GM23338 (cell line): ENCODE data around the gene XRCC4. TPM values are rescaled to one million over a fixed set of nuclear protein-coding genes. Genes with fewer than 3 reads are reported as not detected.

ENCODE experiments used
- ATAC-seq: fragments of 200-7000 bp; cut with Tn5 transposase; 3 replicates; pipeline ENCODE4 v1.9.1; 2020
- DNase-seq: peaks from one replicate; pipeline ENCODE4 v3.0.0-alpha.2; 2015; ENCODE audit warnings: low spot score
- H2AFZ ChIP-seq: fragments of 200-600 bp; sonication (generic); 2 replicates; pipeline ENCODE4 v1.8.0; 2016; ENCODE audit warnings: antibody characterized with exemption, mild to moderate bottlenecking, moderate library complexity
- H3F3A ChIP-seq: fragments of 200-600 bp; sonication (generic); replicated peaks from 2 replicates; pipeline ENCODE4 v1.8.0; 2017; ENCODE audit warnings: antibody characterized with exemption, mixed run types, low read depth
- H3K27ac ChIP-seq: fragments of 200-600 bp; sonication (generic); 2 replicates; pipeline ENCODE4 v1.6.1; 2016; ENCODE audit warnings: low read depth
- H3K27me3 ChIP-seq: fragments of 200-600 bp; sonication (generic); 2 replicates; pipeline ENCODE4 v1.8.0; 2016; ENCODE audit warnings: mild to moderate bottlenecking, mixed run types, moderate library complexity; ENCODE audit not compliant: insufficient read depth
- H3K36me3 ChIP-seq: fragments of 200-600 bp; sonication (generic); 2 replicates; pipeline ENCODE4 v1.8.0; 2016; ENCODE audit warnings: mild to moderate bottlenecking; ENCODE audit not compliant: insufficient read depth
- H3K4me1 ChIP-seq: fragments of 200-600 bp; sonication (generic); 2 replicates; pipeline ENCODE4 v1.8.0; 2016; ENCODE audit warnings: mild to moderate bottlenecking, moderate library complexity; ENCODE audit not compliant: insufficient read depth
- H3K4me2 ChIP-seq: fragments of 200-600 bp; sonication (generic); 2 replicates; pipeline ENCODE4 v1.7.1; 2017; ENCODE audit warnings: mixed run types
- H3K4me3 ChIP-seq: fragments of 200-600 bp; sonication (generic); 2 replicates; pipeline ENCODE4 v1.6.1; 2016; ENCODE audit warnings: mixed run types
- H3K79me2 ChIP-seq: fragments of 200-600 bp; sonication (generic); replicated peaks from 2 replicates; pipeline ENCODE4 v1.8.0; 2017; ENCODE audit warnings: mild to moderate bottlenecking; ENCODE audit not compliant: insufficient read depth
- H3K9me2 ChIP-seq: fragments of 200-600 bp; sonication (generic); 2 replicates; pipeline ENCODE4 v1.8.0; 2017; ENCODE audit not compliant: insufficient read depth
- H4K20me1 ChIP-seq: fragments of 200-600 bp; sonication (generic); replicated peaks from 2 replicates; pipeline ENCODE4 v1.8.0; 2017; ENCODE audit warnings: mild to moderate bottlenecking; ENCODE audit not compliant: insufficient read depth
- H3K27ac Mint-ChIP-seq: 2 replicates; pipeline ENCODE4 v1.8.0; 2020; ENCODE audit warnings: inconsistent platforms, mild to moderate bottlenecking, moderate library complexity, mixed read lengths
- H3K27me3 Mint-ChIP-seq: 3 replicates; pipeline ENCODE4 v1.8.0; 2022; ENCODE audit warnings: low read depth, mild to moderate bottlenecking, moderate library complexity, mixed read lengths, inconsistent platforms; ENCODE audit not compliant: insufficient read depth, poor library complexity
- H3K36me3 Mint-ChIP-seq: 3 replicates; pipeline ENCODE4 v1.8.0; 2021; ENCODE audit warnings: low read depth, mild to moderate bottlenecking, inconsistent platforms, moderate library complexity, mixed read lengths
- H3K4me1 Mint-ChIP-seq: 3 replicates; pipeline ENCODE4 v1.8.0; 2020; ENCODE audit warnings: mild to moderate bottlenecking, inconsistent platforms, mixed read lengths
- H3K4me3 Mint-ChIP-seq: 3 replicates; pipeline ENCODE4 v1.8.0; 2021; ENCODE audit warnings: moderate library complexity, mild to moderate bottlenecking, inconsistent platforms, mixed read lengths
- H3K9me3 Mint-ChIP-seq: 3 replicates; pipeline ENCODE4 v1.8.0; 2020; ENCODE audit warnings: moderate library complexity, mild to moderate bottlenecking, inconsistent platforms, mixed read lengths
- CREB1 ChIP-seq: fragments of 250-450 bp; sonication (Bioruptor Pico); IDR thresholded peaks from 2 replicates; pipeline ENCODE4 v1.5.0; 2020; ENCODE audit warnings: low read depth, mild to moderate bottlenecking, moderate library complexity
- CTCF ChIP-seq, 2 experiments: fragments of 200-600 bp in 1 of 2; sonication (generic) in 1 of 2; conservative IDR thresholded peaks; 2 replicates each; pipeline versions ENCODE4 v1.5.1 to v1.6.1; 2016 to 2017; ENCODE audit warnings: antibody characterized with exemption in 2 of 2, low read depth in 2 of 2, mild to moderate bottlenecking in 2 of 2, moderate library complexity in 1 of 2
- EZH2 ChIP-seq: fragments of 200-600 bp; sonication (generic); IDR thresholded peaks from one replicate; pipeline ENCODE4 v1.8.0; 2017; ENCODE audit warnings: antibody characterized with exemption, mild to moderate bottlenecking, low read depth; ENCODE audit not compliant: unreplicated experiment
- EZH2phosphoT487 ChIP-seq: fragments of 200-600 bp; sonication (generic); IDR thresholded peaks from one replicate; pipeline ENCODE4 v1.8.1; 2018; ENCODE audit warnings: antibody characterized with exemption; ENCODE audit not compliant: unreplicated experiment
- JUNB ChIP-seq: IDR thresholded peaks from one replicate; pipeline ENCODE4 v1.6.1; 2016; ENCODE audit warnings: antibody characterized with exemption; ENCODE audit not compliant: unreplicated experiment
- NANOG ChIP-seq: IDR thresholded peaks from 2 replicates; pipeline ENCODE4 v1.6.1; 2016; ENCODE audit warnings: antibody characterized with exemption, borderline replicate concordance
- POLR2AphosphoS5 ChIP-seq: IDR thresholded peaks from 2 replicates; pipeline ENCODE4 v1.6.1; 2016; ENCODE audit warnings: antibody characterized with exemption, low read depth
- REST ChIP-seq: IDR thresholded peaks from one replicate; pipeline ENCODE4 v1.6.1; 2018; ENCODE audit warnings: antibody characterized with exemption; ENCODE audit not compliant: unreplicated experiment
- STAT1 ChIP-seq: IDR thresholded peaks from one replicate; pipeline ENCODE4 v1.6.1; 2016; ENCODE audit warnings: antibody characterized with exemption; ENCODE audit not compliant: unreplicated experiment
- ZNF114 ChIP-seq: fragments of 250-450 bp; sonication (Bioruptor Pico); IDR thresholded peaks from 2 replicates; pipeline ENCODE4 v1.5.0; 2020; ENCODE audit warnings: mild to moderate bottlenecking, moderate library complexity
- ZNF331 ChIP-seq: fragments of 250-450 bp; sonication (Bioruptor Pico); IDR thresholded peaks from 2 replicates; pipeline ENCODE4 v1.5.0; 2020; ENCODE audit warnings: low read depth, mild to moderate bottlenecking, moderate library complexity
- polyA plus RNA-seq: library from polyadenylated mRNA; unstranded; fragments of >200 nt; fragmentation: Nextera tagmentation; extraction: Ambion mirVana; gene quantifications from 2 replicates; pipeline ENCODE4 v1.2.1, GENCODE V29; 2016
- total RNA-seq: library from RNA; depleted of rRNA; stranded (reverse); fragments of >200 nt; shearing (Covaris generic); gene quantifications from 2 replicates; pipeline ENCODE4 v1.2.3, GENCODE V29; 2014

The XRCC4 gene
- total and polyA plus RNA-seq, 2 experiments from 2014 or later: 11.5 to 22.4 TPM

- no peaks in the 10 kb centered on the region; the same call in 1 of the 3 replicates for H3K4me1 Mint-ChIP-seq
- DNase-seq: no peak
These were observed 291.0 kb downstream of the XRCC4 start for GRCh38 chr5:83368319-83368718.

More at GRCh38 chr5:83368319-83368718, 291.0 kb downstream of the XRCC4 start:
- no peaks in the 10 kb centered on the region for H4K20me1 ChIP-seq
- Mint-ChIP-seq H3K27ac (no peak overlapping the region), H3K4me3 (no peak overlapping the region), H3K27me3 (no peaks in the 10 kb centered on the region), H3K9me3 (no peaks in the 10 kb centered on the region), H3K36me3 (no peaks in the 10 kb centered on the region)
- no peak for TF ChIP-seq JUNB
- TF ChIP-seq STAT1: no peak
- no peak for TF ChIP-seq EZH2phosphoT487
- no peak for TF ChIP-seq CTCF (conservative IDR thresholded peaks at IDR 0.05; ENCODE audit: low read depth in 2 of 2)
- TF ChIP-seq CREB1 (CRISPR knock-in tag): no peak
- TF ChIP-seq ZNF114 (CRISPR knock-in tag): no peak
- no peak for TF ChIP-seq POLR2AphosphoS5
- no peak for TF ChIP-seq EZH2
- no peak for TF ChIP-seq REST
- TF ChIP-seq ZNF331: no peak
- TF ChIP-seq NANOG: no peak
- no peak overlapping the region for H3K4me2 ChIP-seq
- peak overlapping the region; percentile 88 for H2AFZ ChIP-seq
- no peaks in the 10 kb centered on the region; the same call in 1 of the 2 replicates for H3K4me1 ChIP-seq
- H3K27me3 ChIP-seq: no peaks in the 10 kb centered on the region
- peaks cover 7% of the 10 kb centered on the region; the same call in 1 of the 2 replicates for H3K9me2 ChIP-seq
- no peak for ATAC-seq
- no peaks in the 10 kb centered on the region for H3K79me2 ChIP-seq
- no peaks in the 10 kb centered on the region for H3F3A ChIP-seq
- no peaks in the 10 kb centered on the region for H3K36me3 ChIP-seq
- H3K4me3 ChIP-seq: no peak overlapping the region
- no peak overlapping the region for H3K27ac ChIP-seq
